Stimulated activated CD8-positive, alpha-beta memory T cell treated with anti-CD3 and anti-CD28 coated beads, Interleukin-7, amount 100 ng/mL, for 4 hours (primary cell): ENCODE measurements around the gene SLC25A38.
"Not testable (repeated sequence)": the region's sequence is repeated elsewhere in the genome, so short reads cannot be mapped to it uniquely, and the experiment has no call there.

Experiments used
- DNase-seq, 2 donors: peaks; one replicate each; pipeline ENCODE4 v3.0.0-alpha.2; 2020; ENCODE audit warnings: low read depth in 2 of 2

The SLC25A38 gene

GRCh38 chr3:39383045-39383880 lies at the start of gene SLC25A38:
Gene SLC25A38, plus strand, starts transcription at chr3:39383370. Its CDS starts 355 bp downstream, at chr3:39383725.
- peak; percentile 63 to 73 for DNase-seq

GRCh38 chr3:39333607-39334006 lies 49.6 kb upstream of the SLC25A38 start:
- DNase-seq = no peak

DNA sequence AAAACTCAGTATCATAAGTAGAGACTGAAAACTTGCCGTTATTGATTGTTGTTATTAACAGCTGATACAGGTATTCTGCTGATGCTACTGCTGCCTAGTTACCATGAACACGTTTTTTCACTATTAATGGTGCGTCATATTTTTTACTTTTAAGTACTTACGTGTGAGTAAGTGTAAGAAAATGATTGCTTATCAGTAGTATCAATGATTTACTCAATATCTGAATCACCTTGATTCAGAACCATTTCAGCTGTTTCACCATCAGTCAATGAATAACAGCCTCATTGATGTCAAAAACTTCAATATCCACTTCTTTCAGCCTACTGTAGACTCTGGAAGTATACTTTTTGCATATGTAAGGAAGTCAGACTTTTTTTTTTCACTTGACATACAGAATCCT lies 49.0 kb upstream of the SLC25A38 start:
- no peak for DNase-seq

DNA sequence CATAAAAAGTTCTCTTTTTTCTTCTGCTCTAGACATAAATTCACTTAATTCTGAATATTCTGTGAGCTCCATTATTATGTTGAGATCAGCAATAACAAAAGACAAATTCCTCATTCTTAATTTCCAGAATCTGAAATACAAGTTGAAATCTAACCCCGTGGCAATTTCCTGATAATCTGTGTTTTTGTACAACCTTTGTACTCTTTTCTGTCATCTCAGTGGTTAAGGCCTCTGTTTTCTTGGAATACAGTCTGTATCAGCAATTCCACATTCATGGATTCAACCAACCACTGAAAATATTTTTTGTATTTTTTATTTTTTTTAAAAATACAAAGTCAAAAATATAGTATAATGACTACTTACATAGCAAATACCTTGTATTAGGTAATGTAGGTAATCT lies 45.0 kb upstream of the SLC25A38 start:
- no peak for DNase-seq

- no peak for DNase-seq
Measured at GRCh38 chr3:39339086-39339485, 44.1 kb upstream of the SLC25A38 start.

GRCh38 chr3:39343076-39343717 lies 40.0 kb upstream of the SLC25A38 start:
- no peak for DNase-seq

GRCh38 chr3:39343760-39344159 lies 39.4 kb upstream of the SLC25A38 start:
- DNase-seq = no peak

- DNase-seq = no peak
Measured at GRCh38 chr3:39344746-39345344, 38.3 kb upstream of the SLC25A38 start.

GRCh38 chr3:39346785-39347585 lies 36.2 kb upstream of the SLC25A38 start:
- no peak for DNase-seq

DNA sequence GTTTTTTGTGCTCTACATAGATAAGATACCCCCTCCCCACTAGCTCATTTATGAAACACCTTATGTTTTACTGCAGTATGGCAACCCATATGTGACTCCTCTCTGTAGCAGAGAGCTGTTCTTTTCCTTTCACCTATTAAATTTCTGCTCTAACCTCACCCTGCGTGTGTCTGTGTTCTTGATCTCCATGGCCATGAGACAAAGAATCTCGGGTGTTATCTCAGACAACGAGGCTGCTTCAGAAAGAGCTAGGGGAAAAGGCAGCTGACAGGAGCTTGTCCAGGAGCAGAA lies 35.6 kb upstream of the SLC25A38 start:
- no peak for DNase-seq

DNA sequence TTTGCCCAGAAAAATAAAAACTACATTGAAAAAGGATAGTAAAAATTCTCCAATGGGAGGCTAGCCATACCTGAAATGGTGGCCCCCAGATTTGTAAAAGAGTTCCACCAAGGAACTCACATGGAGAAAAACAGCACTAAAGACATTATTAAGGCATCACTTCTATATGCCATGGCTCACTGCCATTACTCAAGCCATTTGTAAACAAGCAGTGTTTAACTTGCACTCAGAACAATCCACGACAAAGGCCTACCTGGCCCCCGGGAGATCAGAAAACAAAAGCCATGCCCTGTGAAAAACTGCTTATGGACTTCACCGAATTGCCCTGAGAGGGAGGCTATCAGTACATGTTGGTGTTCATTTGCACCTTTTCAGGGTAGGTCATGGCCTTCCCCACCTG lies 34.1 kb upstream of the SLC25A38 start:
- DNase-seq = no peak

DNA sequence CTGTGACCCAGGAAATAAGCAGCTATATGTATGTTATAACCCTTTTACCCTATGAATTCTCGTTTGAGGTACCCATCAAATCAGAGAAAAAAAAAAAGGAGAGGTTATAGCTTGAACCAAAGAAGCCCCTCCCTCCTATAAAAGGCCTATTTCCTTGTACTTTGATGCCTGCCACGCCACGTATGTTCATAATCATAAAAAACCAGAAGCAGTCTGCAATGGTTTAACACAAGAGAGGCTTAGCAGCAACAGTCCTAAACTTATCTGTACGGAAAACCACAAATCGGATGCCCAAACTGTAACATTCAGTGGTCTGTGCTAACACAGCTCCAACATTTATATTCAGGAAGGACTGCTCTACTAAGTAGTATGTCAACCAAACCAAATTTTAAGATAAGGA lies 32.5 kb upstream of the SLC25A38 start:
- no peak for DNase-seq

- DNase-seq = not testable (repeated sequence)
Measured at GRCh38 chr3:39351134-39351533, 32.0 kb upstream of the SLC25A38 start.

GRCh38 chr3:39353168-39353927 lies 29.8 kb upstream of the SLC25A38 start:
- DNase-seq = not testable (repeated sequence)

DNA sequence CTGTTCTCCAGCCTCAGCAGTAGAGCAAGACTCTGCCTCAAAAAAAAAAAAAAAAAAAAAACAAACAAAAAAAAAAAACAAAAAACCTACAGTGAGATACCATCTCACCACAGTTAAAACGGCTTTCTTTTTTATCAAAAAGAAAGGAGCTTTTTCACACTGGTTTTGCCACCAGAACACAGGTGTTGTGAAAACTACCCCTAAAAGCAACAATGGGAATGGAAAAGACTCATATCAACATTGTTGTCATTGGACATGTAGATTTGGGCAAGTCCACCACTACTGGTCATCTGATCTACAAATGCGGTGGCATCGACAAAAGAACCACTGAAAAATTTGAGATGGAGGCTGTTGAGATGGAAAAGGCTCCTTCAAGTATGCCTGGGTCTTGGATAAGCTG lies 24.8 kb upstream of the SLC25A38 start:
- no peak for DNase-seq

GRCh38 chr3:39361252-39361927 lies 21.8 kb upstream of the SLC25A38 start:
- peak; percentile 36 to 54 for DNase-seq

GRCh38 chr3:39362192-39362591 lies 21.0 kb upstream of the SLC25A38 start:
- DNase-seq = no peak

- no peak for DNase-seq
Measured at GRCh38 chr3:39362812-39363211, 20.4 kb upstream of the SLC25A38 start.

- DNase-seq = not testable (repeated sequence)
Measured at GRCh38 chr3:39370450-39370849, 12.7 kb upstream of the SLC25A38 start.

DNA sequence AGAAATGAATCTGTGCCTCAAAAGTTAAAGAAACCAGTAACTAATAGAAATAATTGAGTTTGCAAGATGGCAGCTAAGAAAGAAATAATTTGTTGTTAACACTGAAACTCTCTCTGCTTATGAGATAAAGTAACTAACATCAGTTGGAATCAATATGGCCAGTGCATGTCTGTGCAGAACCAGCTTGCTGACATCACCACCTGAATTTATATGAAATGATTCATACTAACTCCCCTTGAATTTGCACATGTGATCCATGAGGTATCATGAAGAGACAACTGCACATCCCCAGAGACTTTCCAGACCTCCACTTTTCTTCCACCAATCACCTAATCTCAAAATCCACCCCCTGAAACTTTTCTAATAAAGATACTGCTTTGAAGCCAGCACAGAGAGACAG lies 10.3 kb upstream of the SLC25A38 start:
- no peak for DNase-seq
